OCI-LY7 (cell line): ENCODE data around the gene RAB11B. TPM values are rescaled to one million over a fixed set of nuclear protein-coding genes. Genes with fewer than 3 reads are reported as not detected.

Experiments used
- BruUV-seq: library from RNA; stranded (reverse); fragments of 400-500 nt; replicated peaks from 2 replicates; lab custom pipeline; 2021; lab: Mats Ljungman, UMichigan
- CTCF ChIA-PET: fragments of 300-600 bp; sonication (Branson Sonifier 250); formaldehyde crosslinking; loops from one replicate; lab custom pipeline; 2022; ENCODE audit warnings: antibody characterized with exemption; ENCODE audit not compliant: unreplicated experiment; lab: Charles Lee
- POLR2A ChIA-PET: fragments of 300-600 bp; sonication (Branson Sonifier 250); formaldehyde crosslinking; loops from one replicate; lab custom pipeline; 2022; ENCODE audit warnings: antibody characterized with exemption; lab: Charles Lee
- DNase-seq: peaks from one replicate; pipeline ENCODE4 v3.0.0-alpha.2; 2015; ENCODE audit warnings: low spot score
- H2AFZ ChIP-seq: fragments of 200-600 bp; sonication (generic), shearing (Covaris generic); 2 replicates; pipeline ENCODE4 v1.6.1; 2014; ENCODE audit warnings: mild to moderate bottlenecking, antibody characterized with exemption, low read length, moderate library complexity
- H3K27ac ChIP-seq: fragments of 200-600 bp; sonication (generic); 2 replicates; pipeline ENCODE4 v1.5.1; 2014; ENCODE audit warnings: mixed run types, low read depth, mild to moderate bottlenecking, moderate library complexity, low read length, inconsistent platforms; ENCODE audit not compliant: poor library complexity, severe bottlenecking
- H3K36me3 ChIP-seq: fragments of 200-600 bp; sonication (generic); 2 replicates; pipeline ENCODE4 v1.6.1; 2014; ENCODE audit warnings: mild to moderate bottlenecking, antibody characterized with exemption, low read length, moderate library complexity, mixed read lengths; ENCODE audit not compliant: insufficient read depth
- H3K4me1 ChIP-seq: fragments of 200-600 bp; sonication (generic); 2 replicates; pipeline ENCODE4 v1.5.1; 2014; ENCODE audit warnings: mild to moderate bottlenecking, low read length; ENCODE audit not compliant: insufficient read depth, poor library complexity, severe bottlenecking
- H3K4me2 ChIP-seq: fragments of 200-600 bp; sonication (generic); 2 replicates; pipeline ENCODE4 v1.6.1; 2014; ENCODE audit warnings: mild to moderate bottlenecking, low read length
- H3K4me3 ChIP-seq: fragments of 200-600 bp; sonication (generic); 2 replicates; pipeline ENCODE4 v1.5.1; 2014; ENCODE audit warnings: mild to moderate bottlenecking, low read depth, low read length; ENCODE audit not compliant: poor library complexity, severe bottlenecking
- H3K79me2 ChIP-seq: fragments of 200-600 bp; sonication (generic); 2 replicates; pipeline ENCODE4 v1.6.1; 2016; ENCODE audit warnings: low read depth, mild to moderate bottlenecking, low read length, moderate library complexity, mixed read lengths; ENCODE audit not compliant: insufficient read depth
- H3K9me2 ChIP-seq: fragments of 200-600 bp; sonication (generic); 2 replicates; pipeline ENCODE4 v1.6.1; 2016; ENCODE audit warnings: mild to moderate bottlenecking, low read length, mixed read lengths; ENCODE audit not compliant: insufficient read depth
- H3K9me3 ChIP-seq: fragments of 200-600 bp; sonication (generic); 2 replicates; pipeline ENCODE4 v1.6.1; 2014; ENCODE audit warnings: mild to moderate bottlenecking, mixed run types, low read length, mixed read lengths
- H4K20me1 ChIP-seq: fragments of 200-600 bp; sonication (generic); 2 replicates; pipeline ENCODE4 v1.6.1; 2014; ENCODE audit warnings: mild to moderate bottlenecking, antibody characterized with exemption, low read length, moderate library complexity, mixed read lengths; ENCODE audit not compliant: insufficient read depth
- EZH2phosphoT487 ChIP-seq: fragments of 200-600 bp; sonication (generic); IDR thresholded peaks from 2 replicates; pipeline ENCODE4 v1.6.1; 2018; ENCODE audit warnings: low read depth, borderline replicate concordance, mild to moderate bottlenecking, mixed run types, antibody characterized with exemption, low read length, moderate library complexity, mixed read lengths
- intact Hi-C: fragments of 100-400 bp; cut with micrococcal nuclease; formaldehyde crosslinking; loops from one replicate; pipeline ENCODE4 v1.10.0; 2022; ENCODE audit not compliant: unreplicated experiment
- total RNA-seq, 2 experiments: library from RNA; depleted of rRNA in 1 of 2; stranded (reverse); fragments of >200 nt in 1 of 2; shearing (Covaris generic) in 1 of 2; gene quantifications; 2 replicates each; pipeline ENCODE4 v1.2.3, GENCODE V29; 2014 to 2022
- TF ChIP-seq, protein P1 (sequence below): fragments of 200-600 bp; sonication (generic); conservative IDR thresholded peaks from 2 replicates; pipeline ENCODE4 v1.5.1; 2014; ENCODE audit warnings: mild to moderate bottlenecking, antibody characterized with exemption, low read length, moderate library complexity, mixed read lengths

RAB11B gene
- total RNA-seq, 2 experiments from 2014 or later, result 24.5 to 84.9 TPM

DNA sequence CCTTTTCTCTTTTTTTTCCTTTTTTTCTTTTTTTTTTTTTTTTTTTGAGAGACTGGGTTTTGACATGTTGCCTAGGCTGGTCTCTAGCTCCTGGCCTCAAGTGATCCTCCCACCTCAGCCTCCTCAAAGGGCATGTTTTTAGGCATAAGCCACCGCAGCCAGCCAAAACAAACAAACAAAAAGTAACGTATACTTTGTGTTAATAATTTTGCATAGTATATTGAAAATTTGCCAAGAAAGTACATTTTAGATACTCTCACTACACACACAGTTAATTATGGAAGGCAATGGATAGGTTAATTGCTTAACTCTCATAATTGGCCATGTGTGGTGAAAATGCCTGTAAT lies 1.6 kb upstream of the RAB11B start:
- Histone ChIP-seq H3K9me2 (no peaks in the 10 kb centered on the region), H3K27ac (no peak overlapping the region), H3K4me3 (peak overlapping the region; percentile 75), H3K4me1 (peaks cover 14% of the 10 kb centered on the region), H3K79me2 (peaks cover 12% of the 10 kb centered on the region; the same call in 1 of the 2 replicates), H3K36me3 (no peaks in the 10 kb centered on the region; the same call in 1 of the 2 replicates), H2AFZ (no peak overlapping the region), H3K9me3 (peaks cover 11% of the 10 kb centered on the region; the same call in 1 of the 2 replicates), H4K20me1 (0 out of 2 replicates have a peak, but pooled peaks cover 6% of the 10 kb centered on the region), H3K4me2 (peak overlapping the region; percentile 67)
- BruUV-seq, result no TSS peak
- POLR2A ChIA-PET, result interaction anchor here (0.6 kb wide), 1 partner anchor 67 kb away, joined by 4 read pairs; the partner anchor contains the start of gene RPS28
- intact Hi-C loops, result no loop called here
- TF ChIP-seq, protein P1, sequence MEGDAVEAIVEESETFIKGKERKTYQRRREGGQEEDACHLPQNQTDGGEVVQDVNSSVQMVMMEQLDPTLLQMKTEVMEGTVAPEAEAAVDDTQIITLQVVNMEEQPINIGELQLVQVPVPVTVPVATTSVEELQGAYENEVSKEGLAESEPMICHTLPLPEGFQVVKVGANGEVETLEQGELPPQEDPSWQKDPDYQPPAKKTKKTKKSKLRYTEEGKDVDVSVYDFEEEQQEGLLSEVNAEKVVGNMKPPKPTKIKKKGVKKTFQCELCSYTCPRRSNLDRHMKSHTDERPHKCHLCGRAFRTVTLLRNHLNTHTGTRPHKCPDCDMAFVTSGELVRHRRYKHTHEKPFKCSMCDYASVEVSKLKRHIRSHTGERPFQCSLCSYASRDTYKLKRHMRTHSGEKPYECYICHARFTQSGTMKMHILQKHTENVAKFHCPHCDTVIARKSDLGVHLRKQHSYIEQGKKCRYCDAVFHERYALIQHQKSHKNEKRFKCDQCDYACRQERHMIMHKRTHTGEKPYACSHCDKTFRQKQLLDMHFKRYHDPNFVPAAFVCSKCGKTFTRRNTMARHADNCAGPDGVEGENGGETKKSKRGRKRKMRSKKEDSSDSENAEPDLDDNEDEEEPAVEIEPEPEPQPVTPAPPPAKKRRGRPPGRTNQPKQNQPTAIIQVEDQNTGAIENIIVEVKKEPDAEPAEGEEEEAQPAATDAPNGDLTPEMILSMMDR, result no peak
- no peak for TF ChIP-seq EZH2phosphoT487
- CTCF ChIA-PET, result no interaction called here
- no peak for DNase-seq

DNA sequence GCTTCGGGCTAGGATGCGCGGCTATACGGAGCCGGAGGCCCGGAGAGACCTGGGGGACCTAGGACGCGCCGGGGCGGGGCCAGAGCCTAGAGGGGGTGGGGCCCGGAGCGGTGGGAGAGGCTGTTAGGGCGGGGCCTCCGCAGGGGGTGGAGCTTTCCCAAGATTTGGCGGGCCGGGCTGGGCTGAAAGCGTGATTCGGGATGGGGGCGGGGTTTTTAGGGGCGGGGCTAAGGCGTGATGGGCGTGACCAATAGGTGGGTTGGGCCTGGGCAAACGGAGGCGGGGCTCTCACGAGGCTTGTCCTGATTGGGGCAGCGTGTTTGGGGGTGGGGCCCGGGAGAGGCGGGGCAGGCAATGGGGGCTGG lies 439 bp downstream of the RAB11B start:
- peak overlapping the region; percentile 51; the same call in 1 of the 2 replicates for H2AFZ ChIP-seq
- CTCF ChIA-PET, result interaction anchor here (2.1 kb wide), 1 partner anchor 23 kb away, joined by 8 read pairs; the partner anchor contains the start of gene MARCHF2
- H3K4me3 ChIP-seq, result peak overlapping the region; percentile 93
- H3K36me3 ChIP-seq, result no peaks in the 10 kb centered on the region; the same call in 1 of the 2 replicates
- H3K9me3 ChIP-seq, result peaks cover 11% of the 10 kb centered on the region; the same call in 1 of the 2 replicates
- BruUV-seq, result no TSS peak
- intact Hi-C loops, result no loop called here
- peaks cover 12% of the 10 kb centered on the region; the same call in 1 of the 2 replicates for H3K79me2 ChIP-seq
- DNase-seq, result peak; percentile 92
- TF ChIP-seq, protein P1, result no peak
- TF ChIP-seq EZH2phosphoT487, result no peak
- H3K4me1 ChIP-seq, result peaks cover 14% of the 10 kb centered on the region
- no peaks in the 10 kb centered on the region for H3K9me2 ChIP-seq
- peak overlapping the region; percentile 87 for H3K27ac ChIP-seq
- H4K20me1 ChIP-seq, result 0 out of 2 replicates have a peak, but pooled peaks cover 6% of the 10 kb centered on the region
- POLR2A ChIA-PET, result interaction anchor here (0.6 to 1.6 kb wide), 4 partner anchors 11 to 92 kb away, joined by 4 to 6 read pairs (median 4); partner anchors contain the start of gene MARCHF2
- H3K4me2 ChIP-seq, result peak overlapping the region; percentile 84
